Liver (tissue), 9 donors: ENCODE results near the gene GREB1. TPM values are rescaled to one million over a fixed set of nuclear protein-coding genes. Genes with fewer than 3 reads are reported as not detected.

ENCODE experiments used
- DNase-seq: peaks from one replicate; pipeline ENCODE4 v3.0.0-alpha.2; 2017; ENCODE audit warnings: low spot score
- H3K27ac ChIP-seq, 2 donors: one replicate each; pipeline ENCODE4 v1.7.0; 2013; ENCODE audit warnings: inconsistent platforms in 2 of 2, low read length in 2 of 2, control low read depth in 1 of 2, low read depth in 1 of 2, mild to moderate bottlenecking in 1 of 2
- H3K27me3 ChIP-seq, 4 donors: one replicate each; pipeline versions ENCODE4 v1.6.1 to v1.7.0; 2013; ENCODE audit warnings: low read length in 3 of 4, inconsistent platforms in 1 of 4, mild to moderate bottlenecking in 1 of 4, moderate library complexity in 1 of 4; ENCODE audit not compliant: control insufficient read depth in 4 of 4, insufficient read depth in 4 of 4
- H3K36me3 ChIP-seq, 4 donors: one replicate each; pipeline versions ENCODE4 v1.6.1 to v1.7.0; 2013; ENCODE audit warnings: low read length in 3 of 4, mild to moderate bottlenecking in 3 of 4, low read depth in 1 of 4, moderate library complexity in 1 of 4; ENCODE audit not compliant: control insufficient read depth in 4 of 4, insufficient read depth in 3 of 4
- H3K4me1 ChIP-seq, 4 donors: one replicate each; pipeline versions ENCODE4 v1.6.1 to v1.7.0; 2013; ENCODE audit warnings: low read length in 3 of 4, mild to moderate bottlenecking in 3 of 4, moderate library complexity in 1 of 4; ENCODE audit not compliant: control insufficient read depth in 4 of 4, insufficient read depth in 4 of 4
- H3K4me3 ChIP-seq, 3 donors: one replicate each; pipeline versions ENCODE4 v1.6.1 to v1.7.0; 2013; ENCODE audit warnings: low read length in 3 of 3, control low read depth in 1 of 3, low read depth in 1 of 3, mild to moderate bottlenecking in 1 of 3
- H3K9ac ChIP-seq, 2 donors: one replicate each; pipeline ENCODE4 v1.7.0; 2013; ENCODE audit warnings: low read length in 2 of 2, mild to moderate bottlenecking in 2 of 2, moderate library complexity in 2 of 2, control low read depth in 1 of 2, low read depth in 1 of 2
- H3K9me3 ChIP-seq, 4 donors: one replicate each; pipeline versions ENCODE4 v1.6.1 to v1.7.0; 2013; ENCODE audit warnings: low read length in 3 of 4; ENCODE audit not compliant: control insufficient read depth in 4 of 4
- EGR1 ChIP-seq, 2 donors: IDR thresholded peaks; 2 replicates each; pipeline ENCODE4 v1.6.1; 2016 to 2018; ENCODE audit warnings: antibody characterized with exemption in 2 of 2, low read depth in 2 of 2
- FOXA1 ChIP-seq: IDR thresholded peaks from 2 replicates; pipeline ENCODE4 v1.6.1; 2016; ENCODE audit warnings: antibody characterized with exemption
- FOXA2 ChIP-seq: IDR thresholded peaks from 2 replicates; pipeline ENCODE4 v1.6.1; 2016; ENCODE audit warnings: antibody characterized with exemption
- GABPA ChIP-seq, 2 donors: IDR thresholded peaks in 1 of 2; conservative IDR thresholded peaks in 1 of 2; 2 replicates each; pipeline ENCODE4 v1.6.1; 2016; ENCODE audit warnings: antibody characterized with exemption in 2 of 2, mild to moderate bottlenecking in 1 of 2, moderate library complexity in 1 of 2
- HNF4A ChIP-seq, 2 donors: conservative IDR thresholded peaks; 2 replicates each; pipeline ENCODE4 v1.6.1; 2016; ENCODE audit warnings: antibody characterized with exemption in 2 of 2, mild to moderate bottlenecking in 2 of 2
- HNF4G ChIP-seq: IDR thresholded peaks from 2 replicates; pipeline ENCODE4 v1.6.1; 2016; ENCODE audit warnings: antibody characterized with exemption
- JUND ChIP-seq, 2 donors: IDR thresholded peaks; 2 replicates each; pipeline ENCODE4 v1.6.1; 2016; ENCODE audit warnings: antibody characterized with exemption in 2 of 2
- NR2F2 ChIP-seq: IDR thresholded peaks from 2 replicates; pipeline ENCODE4 v1.6.1; 2016; ENCODE audit warnings: antibody characterized with exemption
- RAD21 ChIP-seq, 2 donors: IDR thresholded peaks; 2 replicates each; pipeline ENCODE4 v1.6.1; 2016; ENCODE audit warnings: antibody characterized with exemption in 2 of 2, mild to moderate bottlenecking in 2 of 2
- RXRA ChIP-seq, 2 donors: IDR thresholded peaks; 2 replicates each; pipeline ENCODE4 v1.6.1; 2017 to 2018; ENCODE audit warnings: antibody characterized with exemption in 2 of 2, mild to moderate bottlenecking in 1 of 2
- TAF1 ChIP-seq: conservative IDR thresholded peaks from 2 replicates; pipeline ENCODE4 v1.6.1; 2016; ENCODE audit warnings: antibody characterized with exemption, mild to moderate bottlenecking
- WGBS: extraction: QIAGEN DNeasy Blood & Tissue Kit; methylation state at CpG from one replicate; pipeline ENCODE4 v1.1.7; 2013; 5-methylcytosine and 5-hydroxymethylcytosine counted together
- polyA plus RNA-seq, 2 donors: library from polyadenylated mRNA; stranded (reverse) in 1 of 2; unstranded in 1 of 2; fragments of 200-250 nt in 1 of 2; fragments of >200 nt in 1 of 2; fragmentation: Nextera tagmentation in 1 of 2; extraction: Ambion mirVana in 1 of 2; gene quantifications; one replicate each; pipeline versions ENCODE4 v1.2.1 to v1.2.3, GENCODE V29; 2013 to 2015
- total RNA-seq, 2 donors: library from RNA; depleted of rRNA; stranded (reverse); fragments of >200 nt; gene quantifications; one replicate each; pipeline ENCODE4 v1.2.3, GENCODE V29; 2014
- TF ChIP-seq, protein P1 (sequence below): fragments of 150-350 bp; IDR thresholded peaks from 2 replicates; pipeline ENCODE4 v1.5.1; 2017; ENCODE audit warnings: improper control_type of control experiment, low read depth, low read length; ENCODE audit not compliant: missing input control
- TF ChIP-seq, protein P2 (sequence below): IDR thresholded peaks from 2 replicates; pipeline ENCODE4 v1.6.1; 2016; ENCODE audit warnings: antibody characterized with exemption
- TF ChIP-seq, protein P3 (sequence below): IDR thresholded peaks from 2 replicates; pipeline ENCODE4 v1.6.1; 2016; ENCODE audit warnings: antibody characterized with exemption
- TF ChIP-seq, protein P4 (sequence below): IDR thresholded peaks from 2 replicates; pipeline ENCODE4 v1.6.1; 2016; ENCODE audit warnings: antibody characterized with exemption
- TF ChIP-seq, protein P5 (sequence below): IDR thresholded peaks from 2 replicates; pipeline ENCODE4 v1.6.1; 2016; ENCODE audit warnings: antibody characterized with exemption, mild to moderate bottlenecking
- donor health status: healthy.
- donor health status: healthy.
- donor health status: healthy.
- donor health status: healthy.
- donor health status: healthy.

The GREB1 gene
- total and polyA plus RNA-seq, 4 donors = 1.0 to 6.3 (median 3.6) TPM

DNA sequence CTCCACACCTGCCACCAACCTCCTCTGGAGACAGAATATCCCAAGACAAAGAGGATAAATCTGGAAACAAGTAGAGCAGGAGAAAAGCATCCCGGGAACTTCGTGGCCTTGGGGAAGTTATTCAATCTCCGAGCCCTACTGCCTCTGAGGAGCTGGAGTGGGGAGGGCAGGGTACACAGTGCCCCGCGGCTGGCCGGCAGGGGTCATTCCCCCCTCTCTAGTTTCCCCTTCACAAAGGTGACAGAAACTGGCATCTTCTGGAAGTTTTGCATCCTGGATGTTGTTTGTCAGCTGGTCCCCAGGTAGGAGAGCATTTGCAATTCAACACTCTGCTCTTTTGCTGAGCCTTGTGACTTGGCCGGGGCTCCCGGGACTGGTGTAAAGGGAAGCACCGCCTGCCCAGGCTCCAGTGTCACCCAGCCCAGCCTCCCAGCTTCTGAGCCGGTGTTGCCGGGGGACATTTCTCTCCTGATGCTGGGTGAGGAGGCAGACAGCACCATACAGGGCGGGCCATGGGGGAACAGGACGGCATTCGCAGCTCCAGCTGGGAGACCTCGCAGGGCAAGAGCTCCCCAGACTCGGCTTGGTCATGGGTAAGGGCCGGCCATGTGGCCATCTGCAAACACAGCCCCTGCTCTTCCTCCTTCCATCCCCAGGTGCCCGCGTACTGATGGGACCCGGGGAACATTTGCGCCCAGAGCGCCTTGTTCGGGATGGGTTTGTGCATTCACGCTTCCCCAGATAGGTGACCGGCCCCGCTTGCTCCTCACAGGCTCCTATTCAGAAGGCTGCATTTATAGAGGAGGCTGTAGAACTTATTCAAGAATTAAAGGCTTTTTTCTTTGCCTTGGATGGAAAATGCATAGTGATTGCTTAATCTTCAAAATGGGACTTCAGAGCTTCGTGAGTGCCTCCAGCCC lies 143.6 kb downstream of the GREB1 start:
- 44% methylated on average over 27 of the region's 27 CpGs for WGBS
- Histone ChIP-seq H3K9ac (no peak overlapping the region), H3K36me3 (no peaks in the 10 kb centered on the region), H3K4me3 (no peak overlapping the region), H3K4me1 (no peaks in the 10 kb centered on the region), H3K9me3 (no peaks in the 10 kb centered on the region), H3K27ac (no peak overlapping the region), H3K27me3 (peaks cover 0 to 6% (median 2%) of the 10 kb centered on the region in 4 donors)
- TF ChIP-seq, protein P1, sequence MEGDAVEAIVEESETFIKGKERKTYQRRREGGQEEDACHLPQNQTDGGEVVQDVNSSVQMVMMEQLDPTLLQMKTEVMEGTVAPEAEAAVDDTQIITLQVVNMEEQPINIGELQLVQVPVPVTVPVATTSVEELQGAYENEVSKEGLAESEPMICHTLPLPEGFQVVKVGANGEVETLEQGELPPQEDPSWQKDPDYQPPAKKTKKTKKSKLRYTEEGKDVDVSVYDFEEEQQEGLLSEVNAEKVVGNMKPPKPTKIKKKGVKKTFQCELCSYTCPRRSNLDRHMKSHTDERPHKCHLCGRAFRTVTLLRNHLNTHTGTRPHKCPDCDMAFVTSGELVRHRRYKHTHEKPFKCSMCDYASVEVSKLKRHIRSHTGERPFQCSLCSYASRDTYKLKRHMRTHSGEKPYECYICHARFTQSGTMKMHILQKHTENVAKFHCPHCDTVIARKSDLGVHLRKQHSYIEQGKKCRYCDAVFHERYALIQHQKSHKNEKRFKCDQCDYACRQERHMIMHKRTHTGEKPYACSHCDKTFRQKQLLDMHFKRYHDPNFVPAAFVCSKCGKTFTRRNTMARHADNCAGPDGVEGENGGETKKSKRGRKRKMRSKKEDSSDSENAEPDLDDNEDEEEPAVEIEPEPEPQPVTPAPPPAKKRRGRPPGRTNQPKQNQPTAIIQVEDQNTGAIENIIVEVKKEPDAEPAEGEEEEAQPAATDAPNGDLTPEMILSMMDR = no peak
- TF ChIP-seq JUND (IDR thresholded peaks at IDR 0.05) (no peak), RAD21 (IDR thresholded peaks at IDR 0.05) (no peak), HNF4G (no peak)
- TF ChIP-seq, protein P2, sequence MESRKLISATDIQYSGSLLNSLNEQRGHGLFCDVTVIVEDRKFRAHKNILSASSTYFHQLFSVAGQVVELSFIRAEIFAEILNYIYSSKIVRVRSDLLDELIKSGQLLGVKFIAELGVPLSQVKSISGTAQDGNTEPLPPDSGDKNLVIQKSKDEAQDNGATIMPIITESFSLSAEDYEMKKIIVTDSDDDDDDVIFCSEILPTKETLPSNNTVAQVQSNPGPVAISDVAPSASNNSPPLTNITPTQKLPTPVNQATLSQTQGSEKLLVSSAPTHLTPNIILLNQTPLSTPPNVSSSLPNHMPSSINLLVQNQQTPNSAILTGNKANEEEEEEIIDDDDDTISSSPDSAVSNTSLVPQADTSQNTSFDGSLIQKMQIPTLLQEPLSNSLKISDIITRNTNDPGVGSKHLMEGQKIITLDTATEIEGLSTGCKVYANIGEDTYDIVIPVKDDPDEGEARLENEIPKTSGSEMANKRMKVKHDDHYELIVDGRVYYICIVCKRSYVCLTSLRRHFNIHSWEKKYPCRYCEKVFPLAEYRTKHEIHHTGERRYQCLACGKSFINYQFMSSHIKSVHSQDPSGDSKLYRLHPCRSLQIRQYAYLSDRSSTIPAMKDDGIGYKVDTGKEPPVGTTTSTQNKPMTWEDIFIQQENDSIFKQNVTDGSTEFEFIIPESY = no peak
- TF ChIP-seq, protein P3, sequence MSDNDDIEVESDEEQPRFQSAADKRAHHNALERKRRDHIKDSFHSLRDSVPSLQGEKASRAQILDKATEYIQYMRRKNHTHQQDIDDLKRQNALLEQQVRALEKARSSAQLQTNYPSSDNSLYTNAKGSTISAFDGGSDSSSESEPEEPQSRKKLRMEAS = no peak
- TF ChIP-seq, protein P4, sequence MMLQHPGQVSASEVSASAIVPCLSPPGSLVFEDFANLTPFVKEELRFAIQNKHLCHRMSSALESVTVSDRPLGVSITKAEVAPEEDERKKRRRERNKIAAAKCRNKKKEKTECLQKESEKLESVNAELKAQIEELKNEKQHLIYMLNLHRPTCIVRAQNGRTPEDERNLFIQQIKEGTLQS = no peak
- DNase-seq = no peak

DNA sequence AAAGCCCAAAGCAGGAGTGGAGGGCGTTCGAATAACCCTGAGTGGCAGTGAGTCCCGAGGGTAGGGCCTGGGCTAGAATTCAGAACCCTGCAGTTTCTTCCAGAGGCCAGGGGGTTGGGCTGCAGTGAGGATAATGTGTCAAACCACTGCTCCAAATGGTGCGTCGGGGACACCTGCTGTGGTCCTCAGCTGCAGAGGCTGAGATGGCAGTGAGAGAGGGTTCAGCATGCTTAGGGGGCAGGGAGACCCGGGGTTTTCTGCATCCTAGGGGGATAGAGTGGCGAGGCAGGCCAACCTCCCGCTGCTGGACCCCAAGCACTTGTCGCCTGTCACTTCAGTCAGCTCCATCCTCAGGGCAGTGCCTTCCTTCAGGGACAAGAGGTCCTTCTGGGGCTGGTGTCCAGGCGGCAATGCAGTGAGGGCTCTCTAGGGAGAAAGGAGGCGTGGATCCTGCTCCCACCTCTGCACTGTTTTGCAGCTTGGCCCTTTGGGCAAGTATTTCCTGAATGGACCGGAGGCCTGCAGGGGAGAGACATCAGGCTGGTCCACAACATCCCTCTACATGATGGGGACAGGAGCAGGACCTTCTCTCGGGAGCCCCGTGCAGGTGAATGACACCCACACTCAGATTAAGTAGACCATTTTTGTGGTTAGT lies 144.6 kb downstream of the GREB1 start:
- no peak for DNase-seq
- H3K4me1 ChIP-seq = no peaks in the 10 kb centered on the region
- H3K9me3 ChIP-seq = no peaks in the 10 kb centered on the region
- H3K4me3 ChIP-seq = no peak overlapping the region
- 81% methylated on average over 14 of the region's 14 CpGs for WGBS
- H3K36me3 ChIP-seq = no peaks in the 10 kb centered on the region
- no peak overlapping the region for H3K27ac ChIP-seq
- H3K9ac ChIP-seq = no peak overlapping the region
- H3K27me3 ChIP-seq = peaks cover 0 to 6% (median 2%) of the 10 kb centered on the region in 4 donors
- TF ChIP-seq HNF4A (conservative IDR thresholded peaks at IDR 0.05) (no peak), GABPA (IDR thresholded peaks at IDR 0.05 in 1 of 2, conservative IDR thresholded peaks at IDR 0.05 in 1 of 2) (no peak), NR2F2 (no peak), EGR1 (IDR thresholded peaks at IDR 0.05; ENCODE audit: low read depth in 2 of 2) (no peak), HNF4G (no peak), RXRA (IDR thresholded peaks at IDR 0.05) (no peak), FOXA2 (no peak), JUND (IDR thresholded peaks at IDR 0.05) (no peak), FOXA1 (no peak), TAF1 (no peak), RAD21 (IDR thresholded peaks at IDR 0.05) (no peak)
- TF ChIP-seq, protein P3 = no peak
- TF ChIP-seq, protein P2 = no peak
- TF ChIP-seq, protein P5, sequence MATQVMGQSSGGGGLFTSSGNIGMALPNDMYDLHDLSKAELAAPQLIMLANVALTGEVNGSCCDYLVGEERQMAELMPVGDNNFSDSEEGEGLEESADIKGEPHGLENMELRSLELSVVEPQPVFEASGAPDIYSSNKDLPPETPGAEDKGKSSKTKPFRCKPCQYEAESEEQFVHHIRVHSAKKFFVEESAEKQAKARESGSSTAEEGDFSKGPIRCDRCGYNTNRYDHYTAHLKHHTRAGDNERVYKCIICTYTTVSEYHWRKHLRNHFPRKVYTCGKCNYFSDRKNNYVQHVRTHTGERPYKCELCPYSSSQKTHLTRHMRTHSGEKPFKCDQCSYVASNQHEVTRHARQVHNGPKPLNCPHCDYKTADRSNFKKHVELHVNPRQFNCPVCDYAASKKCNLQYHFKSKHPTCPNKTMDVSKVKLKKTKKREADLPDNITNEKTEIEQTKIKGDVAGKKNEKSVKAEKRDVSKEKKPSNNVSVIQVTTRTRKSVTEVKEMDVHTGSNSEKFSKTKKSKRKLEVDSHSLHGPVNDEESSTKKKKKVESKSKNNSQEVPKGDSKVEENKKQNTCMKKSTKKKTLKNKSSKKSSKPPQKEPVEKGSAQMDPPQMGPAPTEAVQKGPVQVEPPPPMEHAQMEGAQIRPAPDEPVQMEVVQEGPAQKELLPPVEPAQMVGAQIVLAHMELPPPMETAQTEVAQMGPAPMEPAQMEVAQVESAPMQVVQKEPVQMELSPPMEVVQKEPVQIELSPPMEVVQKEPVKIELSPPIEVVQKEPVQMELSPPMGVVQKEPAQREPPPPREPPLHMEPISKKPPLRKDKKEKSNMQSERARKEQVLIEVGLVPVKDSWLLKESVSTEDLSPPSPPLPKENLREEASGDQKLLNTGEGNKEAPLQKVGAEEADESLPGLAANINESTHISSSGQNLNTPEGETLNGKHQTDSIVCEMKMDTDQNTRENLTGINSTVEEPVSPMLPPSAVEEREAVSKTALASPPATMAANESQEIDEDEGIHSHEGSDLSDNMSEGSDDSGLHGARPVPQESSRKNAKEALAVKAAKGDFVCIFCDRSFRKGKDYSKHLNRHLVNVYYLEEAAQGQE = no peak
- TF ChIP-seq, protein P1 = no peak
